ENCODE measurements around the gene ARHGAP27.

ARHGAP27 gene

GRCh38 chr17:45430006-45430737, 2.5 kb downstream of the ARHGAP27 start:
- no peak for DNase-seq

GRCh38 chr17:45429339-45430005, 3.2 kb downstream of the ARHGAP27 start:
- DNase-seq, result no peak

DNA sequence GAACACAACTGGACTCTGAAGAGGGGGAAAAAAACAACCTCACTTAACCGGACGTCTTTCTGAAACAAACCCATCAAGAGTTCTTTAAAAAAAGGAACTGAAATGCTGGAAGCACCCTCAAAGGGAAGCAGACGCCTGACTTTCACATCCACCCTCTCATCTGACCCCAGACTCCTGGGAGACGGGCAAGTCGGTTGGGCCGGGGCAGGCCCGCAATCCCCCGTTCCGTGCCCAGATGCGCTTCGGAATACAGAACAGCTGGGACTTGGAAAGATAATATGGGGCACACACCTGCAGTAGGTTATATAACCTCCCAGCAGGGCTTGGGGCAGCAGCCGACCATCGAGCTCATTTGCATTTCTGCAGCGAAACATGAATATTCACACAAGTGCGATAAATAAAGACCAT, 3.7 kb downstream of the ARHGAP27 start:
- no peak for DNase-seq

DNA sequence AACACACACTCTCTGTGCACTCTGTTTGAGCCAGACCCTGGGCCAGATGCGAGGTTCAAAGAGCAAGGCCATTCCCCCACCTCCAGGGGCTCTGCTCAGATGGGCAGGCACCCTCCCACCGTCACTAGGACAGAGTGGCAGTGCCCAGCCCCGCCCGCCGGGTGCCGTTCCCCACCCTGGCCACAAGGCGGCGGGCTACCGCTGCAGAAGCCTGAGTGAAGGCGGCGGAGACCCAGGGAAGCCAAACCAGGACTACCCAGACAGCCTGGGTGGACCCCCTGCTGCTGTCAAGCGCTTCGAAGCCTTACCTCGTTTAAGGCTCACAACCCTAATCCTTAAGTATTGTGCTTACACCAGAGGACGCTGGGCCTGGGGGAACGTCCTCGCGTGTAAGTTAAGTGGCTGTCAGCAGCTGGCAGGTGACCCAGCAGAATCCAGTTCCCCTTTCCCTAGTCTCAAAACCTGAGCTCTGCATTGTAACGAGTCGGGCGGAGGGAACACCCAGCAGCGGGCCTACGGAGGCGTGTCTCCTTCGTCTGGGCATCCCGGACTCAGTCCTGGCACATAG, 4.5 kb downstream of the ARHGAP27 start:
- DNase-seq, result peak; percentile 23

- no peak for DNase-seq
Measured at GRCh38 chr17:45427181-45427835, 5.4 kb downstream of the ARHGAP27 start.

DNA sequence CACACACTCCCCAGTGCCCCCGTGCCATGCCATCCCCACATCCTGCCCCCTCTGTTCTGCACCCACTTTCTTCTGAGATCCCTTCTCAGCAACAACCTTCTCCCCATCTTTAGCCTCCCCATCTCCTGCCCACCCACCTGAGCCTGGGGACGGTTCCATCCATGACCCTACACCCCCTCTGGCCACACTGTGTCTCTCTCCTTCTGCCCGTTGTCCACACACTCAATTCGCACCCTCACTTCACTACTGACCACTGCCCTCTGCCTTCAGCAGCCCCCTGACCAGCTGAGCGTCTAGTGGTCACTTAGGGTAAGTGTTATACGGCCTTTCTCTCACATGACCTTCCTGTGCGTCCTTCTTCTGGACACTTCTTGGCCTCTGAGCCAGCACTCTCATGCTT, 6.1 kb downstream of the ARHGAP27 start:
- no peak for DNase-seq

DNA sequence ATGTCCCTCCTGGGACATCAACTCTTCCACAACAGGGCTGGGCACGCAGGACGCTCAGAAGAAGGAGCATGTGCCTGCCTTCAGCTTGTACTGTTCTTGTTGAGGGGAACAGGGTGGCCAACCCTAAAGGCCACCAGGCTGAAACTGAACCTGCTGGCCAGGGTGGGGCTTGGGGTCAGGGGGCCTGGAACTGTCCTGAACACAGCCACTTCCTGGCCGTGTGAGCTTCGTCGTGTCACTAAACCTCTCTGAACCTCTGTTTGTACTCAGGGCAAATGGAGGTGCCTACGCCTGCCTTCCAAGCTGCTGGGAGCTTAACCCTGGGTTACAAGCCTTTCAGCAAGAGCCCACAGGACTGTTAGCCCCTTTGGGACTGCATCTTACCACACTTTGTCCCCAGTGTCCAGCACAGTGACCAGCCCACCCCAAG, 6.7 kb downstream of the ARHGAP27 start:
- DNase-seq, result no peak

DNA sequence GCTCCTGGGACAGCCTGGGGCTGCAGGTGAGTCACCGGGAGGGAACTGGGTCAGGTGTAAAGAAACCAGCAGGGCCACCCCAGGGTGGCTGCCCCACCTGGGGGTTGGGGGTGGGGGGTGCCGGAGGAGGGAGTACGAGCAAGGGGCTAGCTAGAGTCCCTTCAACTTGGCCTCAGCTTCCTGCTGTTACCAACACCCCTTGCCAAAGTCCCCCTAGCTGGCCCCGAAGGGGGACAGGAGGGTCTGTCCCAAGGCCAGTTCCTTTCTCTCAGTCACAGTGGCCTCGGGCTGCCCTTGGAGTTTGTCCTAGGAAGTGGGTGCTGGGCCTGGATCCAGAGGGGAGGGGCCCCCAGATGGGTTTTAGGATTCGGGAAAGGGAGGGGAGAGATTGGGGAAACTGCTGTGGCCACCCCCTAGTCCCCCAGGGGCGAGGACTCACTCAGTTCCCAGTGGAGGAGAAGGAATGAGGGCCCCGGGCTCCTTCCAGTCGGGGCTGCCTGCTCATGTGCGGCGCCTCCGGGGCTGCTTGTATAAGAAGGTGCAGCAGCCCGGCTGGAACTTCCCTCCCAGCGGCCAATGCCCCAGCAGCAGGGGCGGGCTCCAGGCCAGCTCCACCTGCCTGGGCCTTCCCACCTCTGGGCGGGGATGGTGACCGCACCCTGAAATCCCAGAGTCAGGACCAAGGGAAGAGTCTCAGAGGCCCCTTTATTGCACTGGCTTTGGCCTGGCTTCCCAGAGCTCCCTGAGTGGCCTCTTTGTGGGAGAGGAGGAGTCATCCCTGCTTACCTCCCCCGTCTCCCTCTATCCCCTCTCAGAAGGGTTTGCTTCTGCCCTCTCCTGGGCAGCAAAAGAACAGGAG, 7.3 kb downstream of the ARHGAP27 start:
- DNase-seq, result peak; percentile 99

DNA sequence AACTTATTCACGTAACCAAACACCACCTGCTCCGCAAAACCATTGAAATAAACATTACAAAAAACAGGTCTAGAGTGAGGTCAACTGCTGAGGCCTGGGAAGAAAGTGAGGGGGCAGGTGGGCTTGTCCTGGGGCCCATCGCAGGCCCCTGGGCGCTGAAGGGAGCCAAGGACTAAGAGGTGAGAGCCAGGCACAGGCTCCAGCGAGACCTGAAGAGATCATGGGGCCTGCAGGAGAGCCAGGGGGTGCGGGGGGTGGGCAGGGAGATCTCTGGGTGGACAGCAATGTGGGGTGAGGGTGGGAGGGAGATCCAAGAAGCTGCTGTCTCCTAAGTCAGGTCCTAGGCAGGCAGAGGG, 7.9 kb downstream of the ARHGAP27 start:
- no peak for DNase-seq

DNA sequence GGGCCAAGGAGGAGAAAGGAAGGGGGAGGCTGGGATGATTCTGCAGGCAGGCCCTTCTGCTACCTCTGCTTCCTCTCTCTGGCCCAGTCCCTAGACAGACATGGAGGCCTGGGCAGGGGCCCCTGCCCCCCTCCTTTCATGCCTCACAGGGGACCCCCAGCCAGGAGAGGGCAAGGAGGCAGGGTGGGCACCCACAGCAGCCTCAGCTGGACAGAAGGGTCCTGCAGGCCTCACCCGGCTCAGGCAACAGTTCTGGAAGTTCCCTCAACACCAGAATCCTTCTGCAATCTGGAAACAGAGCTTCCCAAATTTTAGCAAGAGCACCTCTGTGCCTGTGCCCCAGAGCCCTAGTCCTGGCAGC, 8.7 kb downstream of the ARHGAP27 start:
- DNase-seq, result no peak

- DNase-seq, result no peak
Measured at GRCh38 chr17:45423304-45423974, 9.2 kb downstream of the ARHGAP27 start.

- no peak for DNase-seq
Measured at GRCh38 chr17:45414990-45415881, 17.4 kb downstream of the ARHGAP27 start.

DNA sequence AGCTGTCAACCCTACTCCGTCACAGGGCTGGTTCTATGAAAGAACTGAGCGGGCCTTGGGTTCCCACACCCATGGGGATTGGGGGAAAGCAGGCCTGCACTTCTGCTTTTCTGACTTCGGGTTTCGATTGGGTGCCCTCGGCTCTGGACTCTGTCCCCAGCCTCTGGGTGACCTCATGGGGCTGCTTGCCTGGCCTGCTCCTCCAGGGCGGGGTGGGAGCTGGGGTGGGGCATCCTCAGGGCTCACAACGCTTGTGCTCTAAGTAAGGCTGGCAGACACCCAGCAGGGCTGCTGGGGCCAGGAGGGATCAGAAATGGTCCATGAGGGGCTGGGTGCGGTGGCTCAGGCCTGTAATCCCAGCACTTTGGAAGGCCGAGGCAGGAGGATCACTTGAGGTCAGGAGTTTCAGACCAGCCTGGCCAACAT, 19.2 kb downstream of the ARHGAP27 start:
- no peak for DNase-seq

GRCh38 chr17:45411348-45412105, 21.1 kb downstream of the ARHGAP27 start:
- no peak for DNase-seq

GRCh38 chr17:45410144-45411091, 22.3 kb downstream of the ARHGAP27 start:
- no peak for DNase-seq

- no peak for DNase-seq
Measured at GRCh38 chr17:45409659-45410076, 23.0 kb downstream of the ARHGAP27 start.

GRCh38 chr17:45408611-45409421, 23.9 kb downstream of the ARHGAP27 start:
- peak; percentile 61 for DNase-seq

DNA sequence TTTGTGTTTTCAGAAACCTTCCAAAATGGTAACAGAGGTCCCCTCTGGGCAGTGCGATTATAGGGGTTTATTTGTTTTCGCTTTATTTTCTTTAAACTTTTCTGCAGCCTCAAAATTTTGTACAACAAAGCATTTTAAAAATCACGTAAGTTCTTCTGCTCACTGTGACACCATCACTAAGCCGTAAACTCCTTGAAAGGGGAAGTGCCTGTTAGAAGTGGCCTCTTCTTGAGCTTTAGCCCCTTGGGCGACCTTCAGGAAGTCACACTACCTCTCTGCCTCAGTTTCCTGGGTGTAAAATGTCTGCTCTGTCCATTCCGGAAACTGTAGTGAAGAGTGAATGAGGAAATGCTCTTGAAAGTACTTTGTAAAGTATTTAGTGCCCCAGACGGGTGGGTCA, 26.6 kb downstream of the ARHGAP27 start:
- DNase-seq, result no peak

Data from NCI-H226 (cell line).